WTC11 (cell line): ENCODE data around the gene LAMTOR2. TPM values are rescaled to one million over a fixed set of nuclear protein-coding genes. Genes with fewer than 3 reads are reported as not detected.

Source experiments
- ATAC-seq: fragments of 200-7000 bp; cut with Tn5 transposase; 2 replicates; pipeline ENCODE4 v1.10.0; 2021; ENCODE audit warnings: mild to moderate bottlenecking, moderate library complexity
- CTCF ChIA-PET: fragments of 300-600 bp; sonication (Branson Sonifier 250); formaldehyde crosslinking; loops from one replicate; lab custom pipeline; 2021; ENCODE audit warnings: antibody characterized with exemption; lab: Charles Lee
- POLR2A ChIA-PET: fragments of 350-600 bp; sonication (Branson Sonifier 250); formaldehyde crosslinking; loops from one replicate; lab custom pipeline; 2021; ENCODE audit warnings: antibody characterized with exemption; lab: Charles Lee
- DNase-seq: peaks from one replicate; pipeline ENCODE4 v3.0.0; 2021; ENCODE audit warnings: low spot score
- H3K27ac Mint-ChIP-seq: 2 replicates; pipeline ENCODE4 v1.8.0; 2021; ENCODE audit warnings: mixed read lengths
- H3K27me3 Mint-ChIP-seq: 2 replicates; pipeline ENCODE4 v1.8.0; 2021; ENCODE audit warnings: low read depth, mild to moderate bottlenecking, moderate library complexity, mixed read lengths
- H3K36me3 Mint-ChIP-seq: 2 replicates; pipeline ENCODE4 v1.8.0; 2021; ENCODE audit warnings: mixed read lengths
- H3K4me1 Mint-ChIP-seq: 2 replicates; pipeline ENCODE4 v1.8.0; 2022; ENCODE audit warnings: mixed read lengths
- H3K4me3 Mint-ChIP-seq: 2 replicates; pipeline ENCODE4 v1.8.0; 2021; ENCODE audit warnings: mild to moderate bottlenecking, moderate library complexity, mixed read lengths
- H3K9me3 Mint-ChIP-seq: 2 replicates; pipeline ENCODE4 v1.8.0; 2021; ENCODE audit warnings: mixed read lengths
- FOXJ3 ChIP-seq: sonication (generic); formaldehyde crosslinking; IDR thresholded peaks from 2 replicates; pipeline ENCODE4 v1.9.0; 2021; ENCODE audit warnings: missing genetic modification reagents, mild to moderate bottlenecking, borderline replicate concordance
- GRHL2 ChIP-seq: fragments of 250-450 bp; sonication (Bioruptor Pico); IDR thresholded peaks from 2 replicates; pipeline ENCODE4 v1.8.0; 2022; ENCODE audit warnings: mild to moderate bottlenecking, moderate library complexity; ENCODE audit not compliant: insufficient replicate concordance, severe bottlenecking
- KAT7 ChIP-seq: sonication (generic); formaldehyde crosslinking; IDR thresholded peaks from 2 replicates; pipeline ENCODE4 v1.8.1; 2023; ENCODE audit warnings: missing genetic modification reagents, mild to moderate bottlenecking, borderline replicate concordance
- NFYB ChIP-seq: sonication (generic); formaldehyde crosslinking; conservative IDR thresholded peaks from 2 replicates; pipeline ENCODE4 v1.8.0; 2022; ENCODE audit warnings: low read depth, missing genetic modification reagents
- NR2C2 ChIP-seq: sonication (generic); formaldehyde crosslinking; IDR thresholded peaks from 2 replicates; pipeline ENCODE4 v1.8.0; 2022; ENCODE audit warnings: mild to moderate bottlenecking, missing genetic modification reagents
- SMAD4 ChIP-seq: sonication (generic); formaldehyde crosslinking; IDR thresholded peaks from 2 replicates; pipeline ENCODE4 v1.8.0; 2022; ENCODE audit warnings: mild to moderate bottlenecking, missing genetic modification reagents
- TCF7 ChIP-seq: sonication (generic); formaldehyde crosslinking; IDR thresholded peaks from 2 replicates; pipeline ENCODE4 v1.8.0; 2022; ENCODE audit warnings: mild to moderate bottlenecking, low read depth, missing genetic modification reagents, moderate library complexity
- TEAD1 ChIP-seq: sonication (generic); formaldehyde crosslinking; IDR thresholded peaks from 2 replicates; pipeline ENCODE4 v1.8.0; 2022; ENCODE audit warnings: mild to moderate bottlenecking, missing genetic modification reagents
- TP53 ChIP-seq: sonication (generic); formaldehyde crosslinking; IDR thresholded peaks from 2 replicates; pipeline ENCODE4 v1.8.1; 2023; ENCODE audit warnings: mild to moderate bottlenecking, missing genetic modification reagents
- ZBTB21 ChIP-seq: sonication (generic); formaldehyde crosslinking; IDR thresholded peaks from 2 replicates; pipeline ENCODE4 v1.8.1; 2023; ENCODE audit warnings: mild to moderate bottlenecking, missing genetic modification reagents, borderline replicate concordance
- ZNF121 ChIP-seq: sonication (generic); formaldehyde crosslinking; IDR thresholded peaks from 2 replicates; pipeline ENCODE4 v1.8.0; 2023; ENCODE audit warnings: missing genetic modification reagents
- ZNF232 ChIP-seq: sonication (generic); formaldehyde crosslinking; IDR thresholded peaks from 2 replicates; pipeline ENCODE4 v1.8.0; 2022; ENCODE audit warnings: mild to moderate bottlenecking, missing genetic modification reagents
- ZNF317 ChIP-seq: sonication (generic); formaldehyde crosslinking; IDR thresholded peaks from 2 replicates; pipeline ENCODE4 v1.8.1; 2023; ENCODE audit warnings: low read depth, mild to moderate bottlenecking, moderate library complexity, missing genetic modification reagents, borderline replicate concordance
- ZNF423 ChIP-seq: fragments of 250-450 bp; sonication (Bioruptor Pico); IDR thresholded peaks from 2 replicates; pipeline ENCODE4 v2.1.2; 2022; ENCODE audit warnings: mild to moderate bottlenecking, moderate library complexity
- total RNA-seq: library from RNA; stranded (reverse); gene quantifications from 3 replicates; pipeline ENCODE4 v1.2.3, GENCODE V29; 2021
- TF ChIP-seq, protein P1 (sequence below): sonication (generic); formaldehyde crosslinking; IDR thresholded peaks from 2 replicates; pipeline ENCODE4 v1.8.0; 2023; ENCODE audit warnings: missing genetic modification reagents
- TF ChIP-seq, protein P2 (sequence below): sonication (generic); formaldehyde crosslinking; IDR thresholded peaks from 2 replicates; pipeline ENCODE4 v1.8.1; 2022; ENCODE audit warnings: low read depth, mild to moderate bottlenecking, moderate library complexity, missing genetic modification reagents, borderline replicate concordance
- TF ChIP-seq, protein P3 (sequence below): sonication (generic); formaldehyde crosslinking; IDR thresholded peaks from 2 replicates; pipeline ENCODE4 v1.8.0; 2022; ENCODE audit warnings: mild to moderate bottlenecking, missing genetic modification reagents
- TF ChIP-seq, protein P4 (sequence below): sonication (generic); formaldehyde crosslinking; conservative IDR thresholded peaks from 2 replicates; pipeline ENCODE4 v1.8.1; 2022; ENCODE audit warnings: mild to moderate bottlenecking, missing genetic modification reagents
- TF ChIP-seq, protein P5 (sequence below): fragments of 250-450 bp; sonication (Bioruptor Pico); conservative IDR thresholded peaks from 2 replicates; pipeline ENCODE4 v1.9.0; 2021; ENCODE audit warnings: mild to moderate bottlenecking
- TF ChIP-seq, protein P6 (sequence below): sonication (generic); formaldehyde crosslinking; IDR thresholded peaks from 2 replicates; pipeline ENCODE4 v1.8.0; 2022; ENCODE audit warnings: missing genetic modification reagents
- TF ChIP-seq, protein P7 (sequence below): sonication (generic); formaldehyde crosslinking; IDR thresholded peaks from 2 replicates; pipeline ENCODE4 v1.8.1; 2023; ENCODE audit warnings: mild to moderate bottlenecking, missing genetic modification reagents

The LAMTOR2 gene
- total RNA-seq, 1 experiment from 2014 or later, result 62.4 TPM

DNA sequence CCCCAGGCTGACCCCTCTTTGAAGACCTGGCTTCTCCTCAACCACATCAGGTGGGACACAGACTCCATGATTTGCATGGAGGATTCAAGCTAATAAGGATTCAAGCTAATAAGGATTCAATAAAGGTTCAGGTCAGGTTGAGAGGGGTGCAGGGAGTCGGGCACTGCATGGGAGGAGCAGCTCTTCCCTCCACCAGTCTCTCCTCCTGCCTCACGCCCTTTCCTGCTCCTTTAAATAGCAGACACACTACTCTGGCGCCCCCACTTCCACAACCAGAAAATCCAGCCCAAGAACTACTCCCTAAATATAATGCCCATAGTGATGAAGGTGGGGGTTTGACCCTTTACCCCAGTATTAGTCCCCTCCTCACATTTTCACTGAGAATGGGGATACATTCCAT, 20.6 kb downstream of the LAMTOR2 start:
- H3K4me1 Mint-ChIP-seq, result peaks cover 84% of the 10 kb centered on the region
- ChIA-PET CTCF (interaction anchor here (0.9 to 3.8 kb wide), 9 partner anchors 9 to 100 kb away, joined by 3 to 27 read pairs (median 6); partner anchors contain the start of genes ARHGEF2, LAMTOR2, RAB25 and UBQLN4), POLR2A (interaction anchor here (1.4 to 3.8 kb wide), 2 partner anchors 9 to 14 kb away, joined by 3 to 17 read pairs; partner anchors contain the start of gene RAB25)
- no peak for ATAC-seq
- peak overlapping the region; percentile 96 for H3K4me3 Mint-ChIP-seq
- no peaks in the 10 kb centered on the region for H3K9me3 Mint-ChIP-seq
- no peak for DNase-seq
- no peaks in the 10 kb centered on the region for H3K27me3 Mint-ChIP-seq
- H3K36me3 Mint-ChIP-seq, result peaks cover 11% of the 10 kb centered on the region
- H3K27ac Mint-ChIP-seq, result peak overlapping the region; percentile 91
- no peak for TF ChIP-seq SMAD4 (CRISPR knock-in tag)
- TF ChIP-seq ZNF121 (CRISPR knock-in tag), result no peak
- no peak for TF ChIP-seq FOXJ3
- TF ChIP-seq KAT7 (CRISPR knock-in tag), result no peak
- no peak for TF ChIP-seq NFYB (CRISPR knock-in tag)
- TF ChIP-seq, protein P1, sequence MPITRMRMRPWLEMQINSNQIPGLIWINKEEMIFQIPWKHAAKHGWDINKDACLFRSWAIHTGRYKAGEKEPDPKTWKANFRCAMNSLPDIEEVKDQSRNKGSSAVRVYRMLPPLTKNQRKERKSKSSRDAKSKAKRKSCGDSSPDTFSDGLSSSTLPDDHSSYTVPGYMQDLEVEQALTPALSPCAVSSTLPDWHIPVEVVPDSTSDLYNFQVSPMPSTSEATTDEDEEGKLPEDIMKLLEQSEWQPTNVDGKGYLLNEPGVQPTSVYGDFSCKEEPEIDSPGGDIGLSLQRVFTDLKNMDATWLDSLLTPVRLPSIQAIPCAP (CRISPR knock-in tag), result no peak
- no peak for TF ChIP-seq GRHL2 (CRISPR knock-in tag)
- no peak for TF ChIP-seq TP53 (CRISPR knock-in tag)
- no peak for TF ChIP-seq ZNF232 (CRISPR knock-in tag)
- TF ChIP-seq, protein P2, sequence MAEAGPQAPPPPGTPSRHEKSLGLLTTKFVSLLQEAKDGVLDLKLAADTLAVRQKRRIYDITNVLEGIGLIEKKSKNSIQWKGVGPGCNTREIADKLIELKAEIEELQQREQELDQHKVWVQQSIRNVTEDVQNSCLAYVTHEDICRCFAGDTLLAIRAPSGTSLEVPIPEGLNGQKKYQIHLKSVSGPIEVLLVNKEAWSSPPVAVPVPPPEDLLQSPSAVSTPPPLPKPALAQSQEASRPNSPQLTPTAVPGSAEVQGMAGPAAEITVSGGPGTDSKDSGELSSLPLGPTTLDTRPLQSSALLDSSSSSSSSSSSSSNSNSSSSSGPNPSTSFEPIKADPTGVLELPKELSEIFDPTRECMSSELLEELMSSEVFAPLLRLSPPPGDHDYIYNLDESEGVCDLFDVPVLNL, result no peak
- no peak for TF ChIP-seq ZBTB21 (CRISPR knock-in tag)
- TF ChIP-seq, protein P3, sequence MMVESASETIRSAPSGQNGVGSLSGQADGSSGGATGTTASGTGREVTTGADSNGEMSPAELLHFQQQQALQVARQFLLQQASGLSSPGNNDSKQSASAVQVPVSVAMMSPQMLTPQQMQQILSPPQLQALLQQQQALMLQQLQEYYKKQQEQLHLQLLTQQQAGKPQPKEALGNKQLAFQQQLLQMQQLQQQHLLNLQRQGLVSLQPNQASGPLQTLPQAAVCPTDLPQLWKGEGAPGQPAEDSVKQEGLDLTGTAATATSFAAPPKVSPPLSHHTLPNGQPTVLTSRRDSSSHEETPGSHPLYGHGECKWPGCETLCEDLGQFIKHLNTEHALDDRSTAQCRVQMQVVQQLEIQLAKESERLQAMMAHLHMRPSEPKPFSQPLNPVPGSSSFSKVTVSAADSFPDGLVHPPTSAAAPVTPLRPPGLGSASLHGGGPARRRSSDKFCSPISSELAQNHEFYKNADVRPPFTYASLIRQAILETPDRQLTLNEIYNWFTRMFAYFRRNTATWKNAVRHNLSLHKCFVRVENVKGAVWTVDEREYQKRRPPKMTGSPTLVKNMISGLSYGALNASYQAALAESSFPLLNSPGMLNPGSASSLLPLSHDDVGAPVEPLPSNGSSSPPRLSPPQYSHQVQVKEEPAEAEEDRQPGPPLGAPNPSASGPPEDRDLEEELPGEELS (CRISPR knock-in tag), result no peak
- no peak for TF ChIP-seq ZNF423 (CRISPR knock-in tag)
- TF ChIP-seq TCF7 (CRISPR knock-in tag), result no peak
- TF ChIP-seq, protein P4, sequence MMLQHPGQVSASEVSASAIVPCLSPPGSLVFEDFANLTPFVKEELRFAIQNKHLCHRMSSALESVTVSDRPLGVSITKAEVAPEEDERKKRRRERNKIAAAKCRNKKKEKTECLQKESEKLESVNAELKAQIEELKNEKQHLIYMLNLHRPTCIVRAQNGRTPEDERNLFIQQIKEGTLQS (CRISPR knock-in tag), result no peak
- TF ChIP-seq ZNF317 (CRISPR knock-in tag), result no peak
- TF ChIP-seq, protein P5, sequence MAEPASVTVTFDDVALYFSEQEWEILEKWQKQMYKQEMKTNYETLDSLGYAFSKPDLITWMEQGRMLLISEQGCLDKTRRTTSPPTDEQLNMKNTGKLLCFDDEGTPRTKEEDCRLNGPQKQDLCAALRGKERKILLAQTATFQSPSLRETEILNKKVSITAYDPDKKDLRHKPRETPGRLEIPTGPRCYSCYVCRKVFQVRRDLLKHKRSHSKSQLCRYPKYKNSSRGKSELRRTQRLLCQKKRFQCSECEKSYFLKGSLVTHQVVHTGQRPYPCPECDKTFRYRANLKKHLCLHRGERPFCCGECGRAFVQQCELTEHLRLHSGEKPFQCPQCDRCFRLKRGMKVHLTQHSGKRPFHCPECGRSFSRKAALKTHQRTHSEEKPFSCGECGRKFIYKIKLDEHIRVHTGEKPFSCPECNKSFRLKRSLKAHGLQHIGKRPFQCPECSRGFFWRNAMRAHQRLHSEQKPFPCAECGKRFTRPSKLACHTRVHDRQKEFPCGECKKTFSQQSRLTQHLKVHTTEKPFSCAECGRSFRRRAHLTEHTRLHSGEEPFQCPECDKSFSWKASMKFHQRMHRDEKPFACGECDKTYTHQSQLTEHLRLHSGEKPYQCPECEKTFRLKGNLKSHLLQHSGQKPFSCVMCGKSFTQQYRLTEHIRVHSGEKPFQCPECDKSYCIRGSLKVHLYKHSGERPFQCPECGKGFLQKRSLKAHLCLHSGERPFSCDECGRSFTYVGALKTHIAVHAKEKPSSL (CRISPR knock-in tag), result no peak
- no peak for TF ChIP-seq TEAD1 (CRISPR knock-in tag)

DNA sequence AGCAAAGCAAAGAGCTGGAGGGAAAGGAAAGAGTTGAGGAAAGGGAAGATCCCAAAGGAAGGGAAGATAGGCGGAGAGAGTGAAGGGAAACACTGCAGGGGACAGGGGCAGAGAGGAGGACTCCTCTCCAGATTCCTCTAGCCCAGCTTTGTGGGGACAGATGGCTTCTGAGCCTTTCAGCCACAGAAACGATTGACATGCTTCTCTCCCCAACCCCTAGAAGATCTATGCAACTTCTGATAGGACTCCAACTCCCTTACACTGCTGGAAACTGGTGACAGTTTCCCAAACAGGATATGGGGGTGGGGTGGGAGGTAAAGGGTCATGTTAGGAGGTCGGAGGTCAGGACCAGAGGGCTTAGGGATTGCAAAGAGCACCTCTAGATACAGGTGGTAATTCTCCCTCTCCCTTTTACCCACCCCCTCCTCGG, 21.2 kb downstream of the LAMTOR2 start:
- no peaks in the 10 kb centered on the region for H3K9me3 Mint-ChIP-seq
- no peaks in the 10 kb centered on the region for H3K27me3 Mint-ChIP-seq
- H3K27ac Mint-ChIP-seq, result peak overlapping the region; percentile 91
- ATAC-seq (no peak), DNase-seq (no peak)
- H3K4me3 Mint-ChIP-seq, result peak overlapping the region; percentile 96
- peaks cover 84% of the 10 kb centered on the region for H3K4me1 Mint-ChIP-seq
- H3K36me3 Mint-ChIP-seq, result peaks cover 8% of the 10 kb centered on the region
- CTCF ChIA-PET, result interaction anchor here (0.7 to 3.8 kb wide), 8 partner anchors 8 to 100 kb away, joined by 3 to 27 read pairs (median 8); partner anchors contain the start of genes ARHGEF2, LAMTOR2, RAB25 and UBQLN4
- TF ChIP-seq, protein P6, sequence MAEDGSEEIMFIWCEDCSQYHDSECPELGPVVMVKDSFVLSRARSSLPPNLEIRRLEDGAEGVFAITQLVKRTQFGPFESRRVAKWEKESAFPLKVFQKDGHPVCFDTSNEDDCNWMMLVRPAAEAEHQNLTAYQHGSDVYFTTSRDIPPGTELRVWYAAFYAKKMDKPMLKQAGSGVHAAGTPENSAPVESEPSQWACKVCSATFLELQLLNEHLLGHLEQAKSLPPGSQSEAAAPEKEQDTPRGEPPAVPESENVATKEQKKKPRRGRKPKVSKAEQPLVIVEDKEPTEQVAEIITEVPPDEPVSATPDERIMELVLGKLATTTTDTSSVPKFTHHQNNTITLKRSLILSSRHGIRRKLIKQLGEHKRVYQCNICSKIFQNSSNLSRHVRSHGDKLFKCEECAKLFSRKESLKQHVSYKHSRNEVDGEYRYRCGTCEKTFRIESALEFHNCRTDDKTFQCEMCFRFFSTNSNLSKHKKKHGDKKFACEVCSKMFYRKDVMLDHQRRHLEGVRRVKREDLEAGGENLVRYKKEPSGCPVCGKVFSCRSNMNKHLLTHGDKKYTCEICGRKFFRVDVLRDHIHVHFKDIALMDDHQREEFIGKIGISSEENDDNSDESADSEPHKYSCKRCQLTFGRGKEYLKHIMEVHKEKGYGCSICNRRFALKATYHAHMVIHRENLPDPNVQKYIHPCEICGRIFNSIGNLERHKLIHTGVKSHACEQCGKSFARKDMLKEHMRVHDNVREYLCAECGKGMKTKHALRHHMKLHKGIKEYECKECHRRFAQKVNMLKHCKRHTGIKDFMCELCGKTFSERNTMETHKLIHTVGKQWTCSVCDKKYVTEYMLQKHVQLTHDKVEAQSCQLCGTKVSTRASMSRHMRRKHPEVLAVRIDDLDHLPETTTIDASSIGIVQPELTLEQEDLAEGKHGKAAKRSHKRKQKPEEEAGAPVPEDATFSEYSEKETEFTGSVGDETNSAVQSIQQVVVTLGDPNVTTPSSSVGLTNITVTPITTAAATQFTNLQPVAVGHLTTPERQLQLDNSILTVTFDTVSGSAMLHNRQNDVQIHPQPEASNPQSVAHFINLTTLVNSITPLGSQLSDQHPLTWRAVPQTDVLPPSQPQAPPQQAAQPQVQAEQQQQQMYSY (CRISPR knock-in tag), result 0 out of 2 replicates have a peak, but pooled peaks have one; percentile 23
- TF ChIP-seq, protein P7, sequence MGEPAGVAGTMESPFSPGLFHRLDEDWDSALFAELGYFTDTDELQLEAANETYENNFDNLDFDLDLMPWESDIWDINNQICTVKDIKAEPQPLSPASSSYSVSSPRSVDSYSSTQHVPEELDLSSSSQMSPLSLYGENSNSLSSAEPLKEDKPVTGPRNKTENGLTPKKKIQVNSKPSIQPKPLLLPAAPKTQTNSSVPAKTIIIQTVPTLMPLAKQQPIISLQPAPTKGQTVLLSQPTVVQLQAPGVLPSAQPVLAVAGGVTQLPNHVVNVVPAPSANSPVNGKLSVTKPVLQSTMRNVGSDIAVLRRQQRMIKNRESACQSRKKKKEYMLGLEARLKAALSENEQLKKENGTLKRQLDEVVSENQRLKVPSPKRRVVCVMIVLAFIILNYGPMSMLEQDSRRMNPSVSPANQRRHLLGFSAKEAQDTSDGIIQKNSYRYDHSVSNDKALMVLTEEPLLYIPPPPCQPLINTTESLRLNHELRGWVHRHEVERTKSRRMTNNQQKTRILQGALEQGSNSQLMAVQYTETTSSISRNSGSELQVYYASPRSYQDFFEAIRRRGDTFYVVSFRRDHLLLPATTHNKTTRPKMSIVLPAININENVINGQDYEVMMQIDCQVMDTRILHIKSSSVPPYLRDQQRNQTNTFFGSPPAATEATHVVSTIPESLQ (CRISPR knock-in tag), result no peak
- TF ChIP-seq NR2C2 (CRISPR knock-in tag), result 0 out of 2 replicates have a peak, but pooled peaks have one; percentile 32
- no peak for TF ChIP-seq ZNF317 (CRISPR knock-in tag)
- POLR2A ChIA-PET, result interaction anchor here (1.4 to 3.8 kb wide), 2 partner anchors 9 to 15 kb away, joined by 3 to 17 read pairs; partner anchors contain the start of gene RAB25
